Ectodermal cell (in vitro differentiated cells): ENCODE results near the gene SLC16A7.
"Not testable (repeated sequence)": the region's sequence is repeated elsewhere in the genome, so short reads cannot be mapped to it uniquely, and the experiment has no call there.

ENCODE experiments used
- H3K27ac ChIP-seq: 2 replicates; pipeline ENCODE4 v1.7.0; 2013; ENCODE audit warnings: mild to moderate bottlenecking, low read depth, low read length; ENCODE audit not compliant: insufficient read depth, poor library complexity, severe bottlenecking
- H3K27me3 ChIP-seq: 2 replicates; pipeline ENCODE4 v1.7.0; 2013; ENCODE audit warnings: mild to moderate bottlenecking, low read length; ENCODE audit not compliant: insufficient read depth, control insufficient read depth, poor library complexity, severe bottlenecking
- H3K36me3 ChIP-seq: one replicate; pipeline ENCODE4 v1.7.0; 2013; ENCODE audit warnings: low read length; ENCODE audit not compliant: control insufficient read depth, insufficient read depth
- H3K4me1 ChIP-seq: one replicate; pipeline ENCODE4 v1.7.0; 2013; ENCODE audit warnings: low read length; ENCODE audit not compliant: control insufficient read depth, insufficient read depth
- H3K4me3 ChIP-seq: 2 replicates; pipeline ENCODE4 v1.7.0; 2013; ENCODE audit warnings: low read depth, low read length, control low read depth; ENCODE audit not compliant: insufficient read depth
- H3K9me3 ChIP-seq: 2 replicates; pipeline ENCODE4 v1.7.0; 2013; ENCODE audit warnings: mild to moderate bottlenecking, low read length, moderate library complexity; ENCODE audit not compliant: control insufficient read depth
- WGBS, 2 experiments: methylation state at CpG; one replicate each; pipeline ENCODE4 v1.1.7; 2013; ENCODE audit warnings: missing lambda C conversion rate in 2 of 2; 5-methylcytosine and 5-hydroxymethylcytosine counted together

The SLC16A7 gene

GRCh38 chr12:59744564-59744963, 148.7 kb downstream of the SLC16A7 start:
- no peaks in the 10 kb centered on the region for H3K36me3 ChIP-seq
- H3K4me1 ChIP-seq, result no peaks in the 10 kb centered on the region
- H3K9me3 ChIP-seq, result no peaks in the 10 kb centered on the region
- 93 to 95% methylated on average over 8 of the region's 8 CpGs for WGBS, 2 experiments
- H3K27me3 ChIP-seq, result no peaks in the 10 kb centered on the region
- H3K4me3 ChIP-seq, result no peak overlapping the region
- no peak overlapping the region for H3K27ac ChIP-seq

DNA sequence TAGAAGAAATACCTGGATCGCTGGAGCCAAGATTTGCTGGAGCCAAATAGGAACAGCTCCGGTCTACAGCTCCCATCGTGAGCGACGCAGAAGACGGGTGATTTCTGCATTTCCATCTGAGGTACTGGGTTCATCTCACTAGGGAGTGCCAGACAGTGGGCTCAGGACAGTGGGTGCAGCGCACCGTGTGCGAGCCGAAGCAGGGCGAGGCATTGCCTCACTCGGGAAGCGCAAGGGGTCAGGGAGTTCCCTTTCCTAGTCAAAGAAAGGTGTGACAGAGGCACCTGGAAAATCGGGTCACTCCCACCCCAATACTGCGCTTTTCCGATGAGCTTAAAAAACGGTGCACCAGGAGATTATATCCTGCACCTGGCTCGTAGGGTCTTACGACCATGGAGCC, 155.3 kb downstream of the SLC16A7 start:
- not testable (repeated sequence) for H3K9me3 ChIP-seq, H3K4me3 ChIP-seq, H3K27ac ChIP-seq, H3K4me1 ChIP-seq, H3K36me3 ChIP-seq, H3K27me3 ChIP-seq
- WGBS, 2 experiments, result 95 to 96% methylated on average over 19 of the region's 19 CpGs

DNA sequence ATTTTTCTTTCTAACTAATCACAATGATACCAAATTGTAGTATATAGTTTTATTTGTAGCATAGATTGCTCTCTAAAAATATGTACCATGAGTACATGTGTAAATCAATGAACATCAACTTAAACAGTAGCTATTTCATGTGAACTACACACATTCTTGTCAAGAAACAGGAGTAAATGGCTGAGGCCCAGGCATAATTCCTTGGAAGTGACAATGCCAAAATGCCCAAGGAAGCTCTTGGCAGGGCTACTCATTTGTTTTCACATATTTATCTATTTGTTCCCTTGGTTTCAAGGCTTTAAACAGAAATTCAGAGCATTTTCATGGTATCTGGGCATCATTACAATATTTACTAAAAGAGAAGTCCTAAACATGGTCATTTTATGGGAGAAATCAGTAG, 165.7 kb downstream of the SLC16A7 start:
- Histone ChIP-seq H3K4me1 (no peaks in the 10 kb centered on the region), H3K4me3 (no peak overlapping the region), H3K27me3 (no peaks in the 10 kb centered on the region), H3K9me3 (no peaks in the 10 kb centered on the region), H3K36me3 (no peaks in the 10 kb centered on the region), H3K27ac (no peak overlapping the region)

- Histone ChIP-seq H3K4me3 (no peak overlapping the region), H3K36me3 (no peaks in the 10 kb centered on the region), H3K9me3 (no peaks in the 10 kb centered on the region), H3K27ac (no peak overlapping the region), H3K4me1 (no peaks in the 10 kb centered on the region), H3K27me3 (no peaks in the 10 kb centered on the region)
Observed at GRCh38 chr12:59763835-59764234, 168.0 kb downstream of the SLC16A7 start.

- no peaks in the 10 kb centered on the region for H3K4me1 ChIP-seq
- WGBS, 2 experiments, result 93 to 98% methylated on average over 2 to 3 of the region's 3 CpGs
- no peaks in the 10 kb centered on the region for H3K9me3 ChIP-seq
- no peaks in the 10 kb centered on the region for H3K27me3 ChIP-seq
- H3K36me3 ChIP-seq, result no peaks in the 10 kb centered on the region
- H3K4me3 ChIP-seq, result no peak overlapping the region
- no peak overlapping the region for H3K27ac ChIP-seq
Observed at GRCh38 chr12:59768031-59768430, 172.2 kb downstream of the SLC16A7 start.

DNA sequence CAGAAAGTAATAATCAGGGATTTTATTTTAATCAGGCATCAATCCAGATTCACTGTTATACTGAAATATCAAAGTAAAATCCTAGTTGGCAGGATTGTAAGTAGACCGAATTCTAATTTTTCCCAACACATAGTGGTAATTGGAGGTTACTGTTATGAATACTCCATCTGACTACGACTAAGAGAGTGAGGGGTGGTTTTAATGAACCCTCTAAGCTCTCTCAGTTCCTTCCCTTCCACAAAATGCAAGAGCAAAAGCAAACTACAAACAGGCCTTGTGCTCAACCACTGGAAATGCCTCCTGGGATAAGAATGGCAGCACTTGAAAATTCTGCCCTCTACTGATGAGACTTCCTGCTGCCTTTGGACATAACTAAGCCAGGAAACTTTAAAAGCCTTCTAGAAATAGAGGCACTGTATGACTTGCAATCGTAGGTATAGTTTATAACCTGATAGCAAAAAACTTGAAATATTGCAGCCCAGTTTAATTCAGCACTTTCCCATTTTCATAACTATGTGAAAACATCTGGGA, 184.8 kb downstream of the SLC16A7 start:
- no peak overlapping the region for H3K27ac ChIP-seq
- H3K27me3 ChIP-seq, result no peaks in the 10 kb centered on the region
- WGBS, 2 experiments, result 32 to 50% methylated on average over 2 of the region's 3 CpGs

GRCh38 chr12:59787610-59788009, 191.8 kb downstream of the SLC16A7 start:
- H3K9me3 ChIP-seq, result no peaks in the 10 kb centered on the region
- no peak overlapping the region for H3K4me3 ChIP-seq
- H3K27ac ChIP-seq, result no peak overlapping the region
- H3K4me1 ChIP-seq, result no peaks in the 10 kb centered on the region
- H3K27me3 ChIP-seq, result no peaks in the 10 kb centered on the region
- 58 to 71% methylated on average over 4 of the region's 4 CpGs for WGBS, 2 experiments
- no peaks in the 10 kb centered on the region for H3K36me3 ChIP-seq

More for the DNA sequence above, 184.8 kb downstream of the SLC16A7 start:
- no peaks in the 10 kb centered on the region for H3K36me3 ChIP-seq
- H3K9me3 ChIP-seq, result no peaks in the 10 kb centered on the region
- H3K4me1 ChIP-seq, result no peaks in the 10 kb centered on the region
- H3K4me3 ChIP-seq, result no peak overlapping the region

DNA sequence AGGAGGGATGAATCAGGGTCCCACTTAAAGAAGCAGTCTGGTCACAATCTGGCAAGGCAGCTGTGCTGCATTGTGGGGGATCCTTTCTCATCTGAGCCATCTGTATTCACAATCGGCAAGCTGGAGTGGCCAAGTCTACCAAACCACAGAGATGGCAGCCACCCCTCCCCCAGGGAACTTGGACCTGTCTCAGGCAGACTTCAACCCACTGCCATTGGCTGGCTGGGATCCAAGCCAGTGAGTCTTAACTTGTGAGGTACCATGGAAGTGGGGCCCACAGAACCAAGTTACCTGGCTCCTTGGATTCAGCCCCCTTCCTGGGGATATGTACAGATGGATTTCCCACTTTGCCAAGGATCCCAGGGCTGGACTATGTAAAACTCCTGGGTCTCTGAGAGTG, 196.8 kb downstream of the SLC16A7 start:
- Histone ChIP-seq H3K4me1 (no peaks in the 10 kb centered on the region), H3K27me3 (no peaks in the 10 kb centered on the region), H3K4me3 (no peak overlapping the region), H3K36me3 (no peaks in the 10 kb centered on the region), H3K9me3 (no peaks in the 10 kb centered on the region), H3K27ac (no peak overlapping the region)
- 94 to 95% methylated on average over 1 of the region's 1 CpG for WGBS, 2 experiments

DNA sequence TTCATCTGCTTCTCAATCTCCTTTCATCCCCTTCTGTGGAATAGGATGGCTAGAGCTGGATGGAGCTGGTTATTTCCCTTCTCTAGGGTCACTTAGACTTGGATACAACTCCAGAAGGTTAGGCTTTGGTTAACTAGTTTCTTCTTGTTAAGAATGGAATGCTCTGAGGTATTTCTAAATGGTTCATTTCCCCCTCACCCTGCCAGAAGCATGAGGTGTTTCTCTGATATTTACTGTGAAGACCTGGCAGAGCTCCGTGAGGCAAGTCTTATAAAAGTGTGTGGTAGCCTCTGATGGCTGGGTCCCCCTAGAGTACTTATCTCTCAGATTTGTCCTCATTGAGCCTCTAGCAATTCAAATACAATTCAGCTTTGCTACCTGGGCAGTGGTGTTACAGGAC, 207.9 kb downstream of the SLC16A7 start:
- Histone ChIP-seq H3K4me1 (no peaks in the 10 kb centered on the region), H3K9me3 (no peaks in the 10 kb centered on the region), H3K27ac (no peak overlapping the region), H3K36me3 (no peaks in the 10 kb centered on the region), H3K4me3 (no peak overlapping the region), H3K27me3 (no peaks in the 10 kb centered on the region)
- WGBS, 2 experiments, result 78 to 100% methylated on average over 1 of the region's 1 CpG

- no peaks in the 10 kb centered on the region for H3K9me3 ChIP-seq
- H3K27me3 ChIP-seq, result no peaks in the 10 kb centered on the region
- no peak overlapping the region for H3K4me3 ChIP-seq
- H3K27ac ChIP-seq, result no peak overlapping the region
- WGBS, 2 experiments, result 33% methylated on average over 3 of the region's 3 CpGs; no CpG with 5 or more reads in 1 of the 2 experiments
- no peaks in the 10 kb centered on the region for H3K4me1 ChIP-seq
- no peaks in the 10 kb centered on the region for H3K36me3 ChIP-seq
Observed at GRCh38 chr12:59808317-59808910, 212.6 kb downstream of the SLC16A7 start.

GRCh38 chr12:59811991-59812390, 216.2 kb downstream of the SLC16A7 start:
- Histone ChIP-seq H3K9me3 (no peaks in the 10 kb centered on the region), H3K27ac (no peak overlapping the region), H3K27me3 (no peaks in the 10 kb centered on the region), H3K36me3 (no peaks in the 10 kb centered on the region), H3K4me3 (no peak overlapping the region), H3K4me1 (no peaks in the 10 kb centered on the region)
- 96 to 97% methylated on average over 14 of the region's 14 CpGs for WGBS, 2 experiments
